NCI-H1417 (cell line): ENCODE data around the gene MAP2K6.
A peak's percentile ranks its signal among the peaks of the same experiment; 100 is the strongest.

Source experiments
- DNase-seq, 3 experiments: peaks; one replicate each; lab custom pipeline; 2025; lab: John Stamatoyannopoulos, UW

Gene MAP2K6

DNA sequence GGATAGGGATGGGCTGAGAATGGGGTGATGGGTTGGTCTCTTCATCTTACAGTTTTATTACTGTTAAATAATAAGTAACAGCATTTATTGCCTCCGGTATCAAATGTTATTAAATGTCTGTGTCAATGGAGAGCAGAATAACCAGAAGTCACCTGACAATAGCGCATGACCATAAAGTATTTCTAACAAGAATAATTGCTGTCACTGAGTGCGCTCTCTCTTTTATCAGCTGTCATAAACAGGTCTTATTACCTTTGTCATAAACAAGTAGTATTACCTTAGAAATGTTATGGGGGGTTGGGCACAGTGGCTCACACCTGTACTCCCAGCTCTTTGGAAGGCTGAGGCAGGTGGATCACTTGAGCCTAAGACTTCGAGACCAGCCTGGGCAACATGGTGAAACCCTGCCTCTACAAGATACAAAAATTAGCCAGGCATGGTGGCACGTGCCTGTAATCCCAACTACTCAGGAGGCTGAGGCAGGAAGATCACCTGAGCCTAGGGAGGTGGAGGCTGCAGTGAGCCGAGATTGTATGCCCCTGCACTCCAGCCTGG is 120.6 kb downstream of the MAP2K6 start:
- DNase-seq = peak in 2 of 3 experiments; percentile 11 to 67

GRCh38 chr17:69538795-69539194 is 124.3 kb downstream of the MAP2K6 start:
- no peak for DNase-seq

GRCh38 chr17:69539274-69539673 is 124.8 kb downstream of the MAP2K6 start:
- no peak for DNase-seq

GRCh38 chr17:69539781-69540319 is 125.4 kb downstream of the MAP2K6 start:
- peak in 2 of 3 experiments; percentile 23 to 53 for DNase-seq

- no peak for DNase-seq
Observed at GRCh38 chr17:69540356-69540755, 125.9 kb downstream of the MAP2K6 start.

DNA sequence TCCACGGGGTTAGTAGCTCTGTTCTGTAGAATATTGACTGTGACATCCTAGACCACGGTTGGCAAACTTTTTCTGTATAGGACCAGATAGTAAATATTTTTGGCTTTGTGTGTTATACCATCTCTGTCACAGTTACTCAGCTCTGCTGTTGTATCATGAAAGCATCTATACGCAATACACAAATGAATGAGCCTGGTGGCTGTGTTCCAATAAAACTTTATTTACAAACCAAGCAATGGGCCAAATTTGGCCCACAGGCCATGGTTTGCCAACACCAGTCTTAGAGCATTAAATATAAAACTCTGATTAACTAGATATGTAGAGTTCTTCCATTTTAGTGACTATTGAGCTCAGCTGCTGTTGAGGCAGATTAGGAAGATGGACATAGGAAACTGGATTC is 132.7 kb downstream of the MAP2K6 start:
- no peak for DNase-seq

GRCh38 chr17:69547947-69548346 is 133.4 kb downstream of the MAP2K6 start:
- DNase-seq = no peak

- DNase-seq = no peak
Observed at GRCh38 chr17:69551212-69552010, 136.9 kb downstream of the MAP2K6 start.

GRCh38 chr17:69552986-69553667 is 138.6 kb downstream of the MAP2K6 start:
- no peak for DNase-seq

GRCh38 chr17:69555056-69555455 is 140.6 kb downstream of the MAP2K6 start:
- DNase-seq = no peak

DNA sequence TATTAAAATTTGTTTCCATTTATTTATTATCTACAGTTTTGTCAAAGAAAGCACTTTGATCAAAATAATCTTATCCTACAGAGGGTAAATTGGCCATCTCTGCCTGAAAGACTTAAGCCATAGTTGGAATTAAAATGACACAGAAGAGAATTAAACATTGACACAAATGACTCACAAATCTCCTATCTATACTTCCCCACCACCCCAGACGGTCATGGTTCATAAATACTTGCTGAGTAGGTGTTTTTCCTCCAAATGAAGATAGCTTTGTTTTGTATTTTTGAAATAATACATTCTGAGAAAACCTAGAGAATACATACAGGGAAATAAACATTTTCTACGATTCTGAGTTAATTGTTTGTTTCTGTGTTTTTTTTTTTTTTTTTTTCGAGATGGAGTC is 142.8 kb downstream of the MAP2K6 start:
- DNase-seq = no peak

DNA sequence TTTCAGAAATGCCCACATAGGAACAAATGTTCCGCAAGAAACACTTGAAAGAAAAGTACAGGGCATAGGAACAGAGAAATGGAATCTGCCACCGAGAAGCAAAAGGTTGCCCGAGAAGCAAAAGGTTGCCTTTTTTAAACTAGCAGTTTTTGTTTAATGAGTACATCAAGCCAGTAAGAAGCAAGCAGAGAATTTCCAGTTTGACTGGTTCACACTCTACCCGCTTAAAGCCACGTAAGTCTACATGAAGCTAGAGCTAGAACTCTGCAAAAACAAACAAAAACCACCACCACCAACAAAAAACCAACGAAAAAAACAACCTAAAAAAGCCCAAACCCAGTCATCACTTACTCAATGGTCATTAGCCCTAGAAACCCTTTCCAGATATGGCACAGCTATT is 144.3 kb downstream of the MAP2K6 start:
- no peak for DNase-seq

DNA sequence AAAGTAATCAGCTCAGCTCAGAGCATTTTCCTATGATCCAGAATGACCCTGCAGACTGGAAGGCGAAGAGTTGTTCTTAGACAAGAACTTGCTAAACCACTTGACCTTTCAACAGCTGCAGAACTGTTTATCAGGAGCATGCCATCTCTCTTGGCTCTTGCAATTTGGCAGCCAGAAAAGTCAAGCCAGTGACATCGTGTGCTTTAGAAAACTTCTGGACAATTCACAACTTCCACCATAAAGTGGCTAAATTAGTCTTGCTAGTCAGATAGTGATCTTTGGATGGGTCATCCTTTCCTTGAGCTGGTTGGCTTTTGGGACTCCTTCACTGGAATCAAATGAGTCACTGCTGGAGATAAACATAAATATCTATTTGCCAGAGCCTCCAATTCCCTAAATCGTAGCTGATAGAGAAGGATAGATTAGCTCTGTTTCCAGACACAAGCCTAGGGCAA is 146.5 kb downstream of the MAP2K6 start:
- DNase-seq = no peak

- no peak for DNase-seq
Observed at GRCh38 chr17:69561462-69561861, 147.0 kb downstream of the MAP2K6 start.

DNA sequence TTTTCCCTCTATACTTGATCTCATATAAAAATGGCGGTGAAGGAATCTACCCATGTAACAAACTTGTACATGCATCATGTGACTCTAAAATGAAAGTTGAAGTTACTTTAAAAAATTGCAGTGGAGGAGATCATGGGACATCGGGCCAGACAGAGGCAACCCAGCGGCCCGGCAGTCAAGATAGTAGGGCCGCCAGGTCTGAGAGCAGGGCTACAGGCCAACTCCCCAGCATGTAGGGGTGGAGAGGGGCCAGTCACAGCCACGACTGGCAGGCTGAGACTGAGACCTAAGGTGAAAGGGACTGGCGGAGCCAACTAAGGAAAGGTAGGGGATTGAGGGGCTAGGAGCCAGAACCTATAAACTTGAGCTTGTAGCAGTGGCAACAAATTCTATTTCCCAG is 150.9 kb downstream of the MAP2K6 start:
- no peak for DNase-seq

DNA sequence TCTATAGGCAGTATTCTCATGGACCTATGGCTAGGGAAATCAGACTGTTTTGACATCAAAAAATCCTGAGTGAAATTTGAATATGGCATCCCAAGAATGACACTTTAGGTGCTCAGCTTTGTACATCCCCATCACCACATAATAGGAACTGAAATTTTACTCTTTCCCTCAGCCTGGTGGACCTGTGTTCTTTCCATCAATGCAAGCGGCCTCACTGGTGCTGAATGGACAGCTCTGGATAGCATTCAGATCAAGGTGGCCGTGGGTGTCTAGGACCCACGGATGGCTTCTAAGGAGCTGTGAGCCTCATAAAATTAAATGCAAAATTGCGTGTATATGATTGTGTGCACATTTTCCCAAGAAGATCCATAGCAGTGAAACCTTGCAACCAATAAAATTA is 152.6 kb downstream of the MAP2K6 start:
- DNase-seq = no peak

DNA sequence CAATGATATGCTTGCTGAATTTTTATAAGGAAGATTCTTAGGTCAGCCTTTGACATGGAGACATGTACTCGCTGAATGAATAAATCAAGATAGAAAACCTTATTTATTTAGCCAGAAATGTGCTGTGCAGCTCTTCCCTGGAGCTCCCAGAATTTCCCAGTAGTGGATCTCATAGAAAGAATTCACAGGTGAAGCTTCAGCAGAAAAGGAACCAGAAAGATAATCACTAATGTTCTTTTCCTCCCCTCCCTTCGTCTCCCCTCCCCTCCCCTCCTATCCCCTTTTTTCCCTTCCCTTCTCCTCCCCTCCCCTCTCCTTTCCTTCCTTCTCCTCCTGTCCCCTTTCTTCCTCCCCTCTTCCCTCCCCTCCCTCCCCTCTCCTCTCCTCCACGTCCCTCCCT is 158.2 kb downstream of the MAP2K6 start:
- no peak for DNase-seq

DNA sequence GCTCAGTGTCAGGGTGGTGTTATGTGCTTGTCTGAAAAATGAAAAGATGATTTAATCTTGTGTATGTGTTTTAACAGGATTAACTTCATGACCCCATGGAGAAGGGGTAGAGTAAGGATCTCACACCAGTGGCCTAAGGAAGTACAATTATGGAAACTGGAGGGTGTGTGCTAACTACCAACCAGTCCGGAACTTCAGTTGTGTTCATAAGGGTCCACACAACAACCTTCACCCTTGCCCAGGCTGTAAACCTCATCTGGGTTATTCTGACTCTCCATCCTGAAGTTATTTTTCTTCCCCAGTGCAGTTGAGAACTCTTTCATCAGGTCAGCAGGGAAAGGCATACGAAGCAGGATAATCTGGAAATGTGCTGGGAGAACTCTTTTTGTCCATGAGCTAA is 158.9 kb downstream of the MAP2K6 start:
- DNase-seq = no peak

GRCh38 chr17:69574257-69575197 is 160.0 kb downstream of the MAP2K6 start:
- no peak for DNase-seq

DNA sequence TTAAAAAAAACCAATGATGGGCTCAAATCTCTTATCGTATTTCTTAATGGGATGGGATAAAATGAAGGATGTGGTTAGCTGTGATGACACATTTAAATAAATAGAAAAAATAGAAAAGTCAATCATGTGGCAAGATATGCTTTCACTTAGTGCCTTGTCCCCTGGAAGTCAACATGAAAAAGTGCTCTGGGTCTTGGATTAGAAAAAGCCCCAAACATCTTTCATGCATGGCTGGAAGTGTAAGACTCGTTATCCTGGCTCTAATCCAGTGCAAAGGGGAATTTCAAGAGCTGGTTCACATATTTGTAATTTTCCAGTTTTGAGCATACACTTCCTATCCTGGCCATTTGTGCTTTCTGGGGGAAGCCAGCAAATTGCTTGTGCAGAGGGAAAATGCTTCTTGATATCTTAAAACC is 160.9 kb downstream of the MAP2K6 start:
- peak in 2 of 3 experiments; percentile 36 to 86 for DNase-seq

DNA sequence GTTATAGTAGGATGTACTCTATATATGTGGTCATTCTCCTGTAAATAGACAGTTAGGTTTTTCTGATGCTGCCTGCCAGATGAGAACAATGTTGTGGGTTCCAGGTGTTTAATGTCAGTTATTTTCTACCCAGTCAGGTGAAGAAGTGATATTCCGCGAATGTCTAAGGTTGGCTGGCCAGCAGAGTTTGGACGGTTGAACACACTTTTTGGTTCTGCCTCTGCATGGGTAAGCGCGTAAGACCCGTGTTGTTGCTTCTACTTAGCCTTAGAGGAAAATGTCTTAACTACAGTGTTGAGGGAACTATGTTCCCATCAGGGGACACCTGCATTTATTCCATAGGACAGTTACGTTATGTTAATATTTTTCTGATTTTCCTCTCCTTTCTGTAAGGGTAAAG is 162.6 kb downstream of the MAP2K6 start:
- no peak for DNase-seq
